OCI-LY3 (cell line): ENCODE data around the gene DNAH10.
A peak's percentile ranks its signal among the peaks of the same experiment; 100 is the strongest.

ENCODE experiments used
- H2AFZ ChIP-seq: fragments of 200-600, 300-600 bp; shearing (Covaris generic); 2 replicates; pipeline ENCODE4 v1.6.0; 2014; ENCODE audit warnings: antibody characterized with exemption, low read depth, low read length
- H3K27ac ChIP-seq: fragments of 200-600, 300-600 bp; sonication (generic); 2 replicates; pipeline ENCODE4 v1.5.1; 2014; ENCODE audit warnings: mild to moderate bottlenecking, low read length, moderate library complexity, mixed read lengths
- H3K27me3 ChIP-seq: fragments of 200-600, 300-600 bp; sonication (generic); 2 replicates; pipeline ENCODE4 v1.6.1; 2014; ENCODE audit warnings: low read depth, low read length, mixed read lengths
- H3K36me3 ChIP-seq: fragments of 200-600, 300-600 bp; sonication (generic); replicated peaks from 2 replicates; pipeline ENCODE3; 2014; ENCODE audit warnings: low read depth, low read length, mixed read lengths
- H3K4me1 ChIP-seq: fragments of 300-600, 200-600 bp; sonication (generic); 2 replicates; pipeline ENCODE4 v1.6.1; 2014; ENCODE audit warnings: low read length, mixed read lengths
- H3K4me2 ChIP-seq: fragments of 200-600, 300-600 bp; sonication (generic); 2 replicates; pipeline ENCODE4 v1.6.1; 2014; ENCODE audit warnings: low read length, mixed read lengths
- H3K4me3 ChIP-seq: fragments of 300-600, 200-600 bp; sonication (generic); 2 replicates; pipeline ENCODE4 v1.5.1; 2014; ENCODE audit warnings: antibody characterized with exemption, mild to moderate bottlenecking, low read length, moderate library complexity
- H3K79me2 ChIP-seq: fragments of 300-600, 200-600 bp; shearing (Covaris generic); 2 replicates; pipeline ENCODE4 v1.6.1; 2014; ENCODE audit warnings: mild to moderate bottlenecking, low read length, mixed read lengths
- H3K9ac ChIP-seq: fragments of 300-600, 200-600 bp; shearing (Covaris generic); 2 replicates; pipeline ENCODE4 v1.6.0; 2014; ENCODE audit warnings: mild to moderate bottlenecking, low read length, moderate library complexity
- H3K9me3 ChIP-seq: fragments of 200-600, 300-600 bp; shearing (Covaris generic); 2 replicates; pipeline ENCODE4 v1.6.1; 2014; ENCODE audit warnings: low read length, mixed read lengths; ENCODE audit not compliant: insufficient read depth
- H4K20me1 ChIP-seq: fragments of 200-600, 300-600 bp; sonication (generic); 2 replicates; pipeline ENCODE4 v1.6.1; 2016; ENCODE audit warnings: low read length, mixed read lengths; ENCODE audit not compliant: insufficient read depth
- CTCF ChIP-seq: fragments of 200-600, 300-600 bp; sonication (generic); IDR thresholded peaks from 2 replicates; pipeline ENCODE4 v1.5.1; 2014; ENCODE audit warnings: antibody characterized with exemption, low read length, low read depth
- EZH2phosphoT487 ChIP-seq: fragments of 200-600 bp; shearing (Covaris generic); IDR thresholded peaks from 2 replicates; pipeline ENCODE4 v1.6.1; 2018; ENCODE audit warnings: antibody characterized with exemption, mixed run types, low read depth

DNAH10 gene

GRCh38 chr12:123971770-123972456, 209.8 kb downstream of the DNAH10 start:
- Histone ChIP-seq H3K79me2 (peaks cover 18% of the 10 kb centered on the region), H3K27ac (no peak overlapping the region), H3K4me2 (peak overlapping the region; percentile 91), H3K27me3 (no peaks in the 10 kb centered on the region), H3K36me3 (peaks cover 8% of the 10 kb centered on the region), H3K9me3 (no peaks in the 10 kb centered on the region), H3K4me3 (peak overlapping the region; percentile 79), H4K20me1 (no peaks in the 10 kb centered on the region), H3K9ac (peak overlapping the region; percentile 77), H2AFZ (peak overlapping the region; percentile 2), H3K4me1 (peaks cover 16% of the 10 kb centered on the region)
- TF ChIP-seq CTCF (no peak), EZH2phosphoT487 (no peak)

GRCh38 chr12:123972457-123973401, 210.6 kb downstream of the DNAH10 start, which contains the start of the genes CCDC92 and ZNF664:
Gene CCDC92 (minus strand): TSS chr12:123972831. CDS start chr12:123944305, 28,526 bp downstream.
Gene ZNF664 (plus strand): TSS chr12:123973215. CDS start chr12:124012145, 38,930 bp downstream.
- TF ChIP-seq CTCF (no peak), EZH2phosphoT487 (no peak)
- peak within 1 kb of the TSS; percentile 84 for H3K4me3 ChIP-seq
- H3K9me3 ChIP-seq = no peaks in the 10 kb centered on the region
- 0 out of 2 replicates have a peak within 1 kb of the TSS, but pooled peaks have one; percentile 11 for H3K27ac ChIP-seq
- peaks cover 18% of the 10 kb centered on the region for H3K79me2 ChIP-seq
- H2AFZ ChIP-seq = peak within 1 kb of the TSS; percentile 40
- peak within 1 kb of the TSS; percentile 94 for H3K4me2 ChIP-seq
- H3K36me3 ChIP-seq = peaks cover 16% of the 10 kb centered on the region
- no peaks in the 10 kb centered on the region for H4K20me1 ChIP-seq
- H3K9ac ChIP-seq = peak within 1 kb of the TSS; percentile 77
- peaks cover 16% of the 10 kb centered on the region for H3K4me1 ChIP-seq
- no peaks in the 10 kb centered on the region for H3K27me3 ChIP-seq

- peaks cover 17% of the 10 kb centered on the region for H3K36me3 ChIP-seq
- TF ChIP-seq EZH2phosphoT487 = no peak
- no peak for TF ChIP-seq CTCF
- peak overlapping the region; percentile 94 for H3K4me2 ChIP-seq
- peak overlapping the region; percentile 84 for H3K4me3 ChIP-seq
- H3K9me3 ChIP-seq = no peaks in the 10 kb centered on the region
- H3K9ac ChIP-seq = peak overlapping the region; percentile 66
- H4K20me1 ChIP-seq = no peaks in the 10 kb centered on the region
- H3K79me2 ChIP-seq = peaks cover 18% of the 10 kb centered on the region
- peak overlapping the region; percentile 40; the same call in 1 of the 2 replicates for H2AFZ ChIP-seq
- peaks cover 16% of the 10 kb centered on the region for H3K4me1 ChIP-seq
- no peaks in the 10 kb centered on the region for H3K27me3 ChIP-seq
- H3K27ac ChIP-seq = 0 out of 2 replicates have a peak overlapping the region, but pooled peaks have one; percentile 11
These were observed 211.6 kb downstream of the DNAH10 start for GRCh38 chr12:123973552-123974341.
